HEK293 (cell line): ENCODE measurements around the gene ADAT2.

Experiments used
- BCL11A ChIP-seq: fragments of 450-650 bp; formaldehyde crosslinking; IDR thresholded peaks from 2 replicates; pipeline ENCODE4 v1.5.1; 2016; ENCODE audit warnings: low read depth, missing biosample characterization, missing genetic modification characterization
- BCL6B ChIP-seq: fragments of 450-650 bp; formaldehyde crosslinking; IDR thresholded peaks from 2 replicates; pipeline ENCODE4 v1.5.1; 2017; ENCODE audit warnings: missing biosample characterization, missing genetic modification characterization
- GLIS1 ChIP-seq: fragments of 450-650 bp; formaldehyde crosslinking; IDR thresholded peaks from 2 replicates; pipeline ENCODE4 v1.5.1; 2016; ENCODE audit warnings: missing biosample characterization, missing genetic modification characterization
- HOXA7 ChIP-seq: sonication (generic); formaldehyde crosslinking; IDR thresholded peaks from 2 replicates; pipeline ENCODE4 v1.8.1; 2022; ENCODE audit warnings: missing genetic modification reagents, borderline replicate concordance
- KLF10 ChIP-seq: fragments of 450-650 bp; IDR thresholded peaks from 2 replicates; pipeline ENCODE4 v1.5.1; 2018; ENCODE audit warnings: missing biosample characterization, mild to moderate bottlenecking, missing genetic modification characterization
- KLF9 ChIP-seq: fragments of 450-650 bp; formaldehyde crosslinking; IDR thresholded peaks from 2 replicates; pipeline ENCODE4 v1.5.1; 2016; ENCODE audit warnings: missing biosample characterization, missing genetic modification characterization, low read depth
- PBX3 ChIP-seq: sonication (generic); formaldehyde crosslinking; IDR thresholded peaks from 2 replicates; pipeline ENCODE4 v1.8.1; 2022; ENCODE audit warnings: mild to moderate bottlenecking, moderate library complexity, missing genetic modification reagents
- PRDM4 ChIP-seq: fragments of 450-650 bp; formaldehyde crosslinking; IDR thresholded peaks from 2 replicates; pipeline ENCODE4 v1.5.1; 2017; ENCODE audit warnings: missing biosample characterization, missing genetic modification characterization
- SETDB1 ChIP-seq: IDR thresholded peaks from one replicate; pipeline ENCODE4 v1.6.1; 2017; ENCODE audit warnings: mild to moderate bottlenecking, low read length, moderate library complexity, mixed read lengths; ENCODE audit not compliant: insufficient read length
- TSHZ1 ChIP-seq: fragments of 450-650 bp; formaldehyde crosslinking; IDR thresholded peaks from 2 replicates; pipeline ENCODE4 v1.5.1; 2016; ENCODE audit warnings: missing biosample characterization, missing genetic modification characterization, borderline replicate concordance
- ZBTB48 ChIP-seq: fragments of 450-650 bp; formaldehyde crosslinking; IDR thresholded peaks from 2 replicates; pipeline ENCODE4 v1.5.1; 2016; ENCODE audit warnings: missing biosample characterization, missing genetic modification characterization
- ZBTB49 ChIP-seq: fragments of 450-650 bp; formaldehyde crosslinking; IDR thresholded peaks from 2 replicates; pipeline ENCODE4 v1.5.1; 2016; ENCODE audit warnings: missing biosample characterization, missing genetic modification characterization, low read depth
- ZFHX2 ChIP-seq: fragments of 450-650 bp; formaldehyde crosslinking; conservative IDR thresholded peaks from 2 replicates; pipeline ENCODE4 v1.5.1; 2016; ENCODE audit warnings: missing biosample characterization, missing genetic modification characterization
- ZFP41 ChIP-seq: fragments of 450-650 bp; formaldehyde crosslinking; IDR thresholded peaks from 2 replicates; pipeline ENCODE4 v1.5.1; 2016; ENCODE audit warnings: missing biosample characterization, missing genetic modification characterization, borderline replicate concordance
- ZNF146 ChIP-seq: fragments of 450-650 bp; formaldehyde crosslinking; IDR thresholded peaks from 2 replicates; pipeline ENCODE4 v1.5.1; 2016; ENCODE audit warnings: missing biosample characterization, missing genetic modification characterization
- ZNF174 ChIP-seq: fragments of 450-650 bp; formaldehyde crosslinking; IDR thresholded peaks from 2 replicates; pipeline ENCODE4 v1.5.0; 2017; ENCODE audit warnings: missing biosample characterization, mild to moderate bottlenecking, missing genetic modification characterization
- ZNF473 ChIP-seq: fragments of 450-650 bp; formaldehyde crosslinking; IDR thresholded peaks from 2 replicates; pipeline ENCODE4 v1.5.1; 2017; ENCODE audit warnings: missing biosample characterization, missing genetic modification characterization
- ZNF623 ChIP-seq: fragments of 450-650 bp; formaldehyde crosslinking; IDR thresholded peaks from 2 replicates; pipeline ENCODE4 v1.5.1; 2016; ENCODE audit warnings: missing biosample characterization, missing genetic modification characterization
- ZNF776 ChIP-seq: fragments of 450-650 bp; formaldehyde crosslinking; IDR thresholded peaks from 2 replicates; pipeline ENCODE4 v1.5.0; 2017; ENCODE audit warnings: missing biosample characterization, missing genetic modification characterization, borderline replicate concordance
- ZNF792 ChIP-seq: fragments of 450-650 bp; formaldehyde crosslinking; IDR thresholded peaks from 2 replicates; pipeline ENCODE4 v1.5.1; 2016; ENCODE audit warnings: missing biosample characterization, missing genetic modification characterization
- TF ChIP-seq, protein P1 (sequence below): fragments of 450-650 bp; formaldehyde crosslinking; IDR thresholded peaks from 2 replicates; pipeline ENCODE4 v1.5.1; 2017; ENCODE audit warnings: missing biosample characterization, mild to moderate bottlenecking, missing genetic modification characterization, moderate library complexity
- TF ChIP-seq, protein P2 (sequence below): fragments of 450-650 bp; IDR thresholded peaks from 2 replicates; pipeline ENCODE4 v1.5.1; 2018; ENCODE audit warnings: missing biosample characterization, missing genetic modification characterization

ADAT2 gene

GRCh38 chr6:143450453-143451371 lies at the start of gene ADAT2, which contains the start of gene PEX3 (continued):
- peak; percentile 92 for TF ChIP-seq ZBTB49
- TF ChIP-seq PBX3 (CRISPR knock-in tag): peak; percentile 93; the same call in 1 of the 2 replicates
- no peak for TF ChIP-seq ZNF174 (tag by site-specific recombination)
- peak; percentile 37; the same call in 1 of the 2 replicates for TF ChIP-seq BCL11A
- no peak for TF ChIP-seq ZNF473 (tag by site-specific recombination)
- peak; percentile 32 for TF ChIP-seq SETDB1
- peak; percentile 86 for TF ChIP-seq KLF10 (tag by site-specific recombination)
- TF ChIP-seq ZFHX2: peak; percentile 53
- TF ChIP-seq ZNF623 (tag by site-specific recombination): peak; percentile 53
- peak; percentile 89 for TF ChIP-seq ZNF146 (tag by site-specific recombination)
- TF ChIP-seq ZNF776 (tag by site-specific recombination): no peak
- peak; percentile 79 for TF ChIP-seq PRDM4 (tag by site-specific recombination)
- TF ChIP-seq KLF9: peak; percentile 94
- TF ChIP-seq GLIS1 (tag by site-specific recombination): no peak
- TF ChIP-seq, protein P1, sequence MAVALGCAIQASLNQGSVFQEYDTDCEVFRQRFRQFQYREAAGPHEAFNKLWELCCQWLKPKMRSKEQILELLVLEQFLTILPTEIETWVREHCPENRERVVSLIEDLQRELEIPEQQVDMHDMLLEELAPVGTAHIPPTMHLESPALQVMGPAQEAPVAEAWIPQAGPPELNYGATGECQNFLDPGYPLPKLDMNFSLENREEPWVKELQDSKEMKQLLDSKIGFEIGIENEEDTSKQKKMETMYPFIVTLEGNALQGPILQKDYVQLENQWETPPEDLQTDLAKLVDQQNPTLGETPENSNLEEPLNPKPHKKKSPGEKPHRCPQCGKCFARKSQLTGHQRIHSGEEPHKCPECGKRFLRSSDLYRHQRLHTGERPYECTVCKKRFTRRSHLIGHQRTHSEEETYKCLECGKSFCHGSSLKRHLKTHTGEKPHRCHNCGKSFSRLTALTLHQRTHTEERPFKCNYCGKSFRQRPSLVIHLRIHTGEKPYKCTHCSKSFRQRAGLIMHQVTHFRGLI (tag by site-specific recombination): peak; percentile 73
- TF ChIP-seq, protein P2, sequence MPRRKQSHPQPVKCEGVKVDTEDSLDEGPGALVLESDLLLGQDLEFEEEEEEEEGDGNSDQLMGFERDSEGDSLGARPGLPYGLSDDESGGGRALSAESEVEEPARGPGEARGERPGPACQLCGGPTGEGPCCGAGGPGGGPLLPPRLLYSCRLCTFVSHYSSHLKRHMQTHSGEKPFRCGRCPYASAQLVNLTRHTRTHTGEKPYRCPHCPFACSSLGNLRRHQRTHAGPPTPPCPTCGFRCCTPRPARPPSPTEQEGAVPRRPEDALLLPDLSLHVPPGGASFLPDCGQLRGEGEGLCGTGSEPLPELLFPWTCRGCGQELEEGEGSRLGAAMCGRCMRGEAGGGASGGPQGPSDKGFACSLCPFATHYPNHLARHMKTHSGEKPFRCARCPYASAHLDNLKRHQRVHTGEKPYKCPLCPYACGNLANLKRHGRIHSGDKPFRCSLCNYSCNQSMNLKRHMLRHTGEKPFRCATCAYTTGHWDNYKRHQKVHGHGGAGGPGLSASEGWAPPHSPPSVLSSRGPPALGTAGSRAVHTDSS: peak; percentile 65
- TF ChIP-seq ZBTB48: peak; percentile 77
- TF ChIP-seq ZFP41 (tag by site-specific recombination): peak; percentile 67; the same call in 1 of the 2 replicates
- peak; percentile 78; the same call in 1 of the 2 replicates for TF ChIP-seq HOXA7 (CRISPR knock-in tag)
- TF ChIP-seq BCL6B (tag by site-specific recombination): no peak
- TF ChIP-seq TSHZ1 (tag by site-specific recombination): peak; percentile 93
- TF ChIP-seq ZNF792 (tag by site-specific recombination): no peak
